ENCODE results near the gene KIF11. TPM values are rescaled to one million over a fixed set of nuclear protein-coding genes. Genes with fewer than 3 reads are reported as not detected.

KIF11 gene
- total and polyA plus RNA-seq, 2 of the 4 experiments (the other 2 are of a cell fraction) = 8.8 to 18.3 TPM

GRCh38 chr10:92562424-92562823, 30.5 kb upstream of the KIF11 start:
- TF ChIP-seq MAFK (IDR thresholded peaks at IDR 0.05; ENCODE audit: low read depth, low read length) = no peak
- TF ChIP-seq POLR2A (IDR thresholded peaks at IDR 0.05; ENCODE audit: low read depth, low read length) = no peak
- no peak for TF ChIP-seq SMC3 (IDR thresholded peaks at IDR 0.05; ENCODE audit: low read depth, low read length)
- TF ChIP-seq CTCF (conservative IDR thresholded peaks at IDR 0.05; ENCODE audit: low read depth, low read length) = no peak
- Histone ChIP-seq H3K36me3 (ENCODE audit: control insufficient read depth, insufficient read depth, low read length) (peaks cover 16% of the 10 kb centered on the region), H3K4me2 (ENCODE audit: low read depth, low read length) (no peak overlapping the region), H4K91ac (ENCODE audit: insufficient read depth, low read depth, low read length) (no peak overlapping the region), H2BK5ac (ENCODE audit: low read depth, low read length, poor library complexity, severe bottlenecking) (no peak overlapping the region), H3K23ac (ENCODE audit: low read depth, low read length) (no peak overlapping the region), H3K4ac (ENCODE audit: low read depth, low read length) (no peak overlapping the region), H2BK120ac (ENCODE audit: low read depth, low read length) (no peak overlapping the region), H3K9me3 (ENCODE audit: control insufficient read depth, insufficient read depth, low read length) (no peaks in the 10 kb centered on the region), H4K8ac (ENCODE audit: low read depth in 2 of 2, low read length in 2 of 2) (no peak overlapping the region), H4K20me1 (ENCODE audit: insufficient read depth, low read length) (peaks cover 10% of the 10 kb centered on the region; the same call in 1 of the 2 replicates), H2AK9ac (replicated peaks; ENCODE audit: low read depth, low read length, poor library complexity) (no peak overlapping the region), H3K4me3 (ENCODE audit: insufficient read depth, low read depth, low read length) (no peak overlapping the region), H2AK5ac (ENCODE audit: low read depth, low read length) (no peak overlapping the region), H3K18ac (ENCODE audit: low read depth, low read length) (no peak overlapping the region), H3K56ac (ENCODE audit: extremely low read depth, insufficient read depth, low read length) (no peak overlapping the region), H3K27ac (ENCODE audit: insufficient read depth, low read length) (no peak overlapping the region), H2AFZ (replicated peaks; ENCODE audit: low read length, poor library complexity) (no peak overlapping the region), H3K9me1 (ENCODE audit: insufficient read depth, low read length) (no peaks in the 10 kb centered on the region; the same call in 1 of the 2 replicates), H2BK15ac (ENCODE audit: low read depth, low read length) (no peak overlapping the region), H3K14ac (replicated peaks; ENCODE audit: low read depth, low read length) (no peak overlapping the region), H4K5ac (ENCODE audit: low read depth, low read length) (no peak overlapping the region), H3K9ac (ENCODE audit: low read depth, low read length) (no peak overlapping the region), H2BK20ac (ENCODE audit: low read depth, low read length) (no peak overlapping the region), H3K4me1 (ENCODE audit: control insufficient read depth, insufficient read depth, low read length) (peaks cover 3% of the 10 kb centered on the region; the same call in 1 of the 2 replicates), H3K27me3 (ENCODE audit: control insufficient read depth, insufficient read depth, low read length) (no peaks in the 10 kb centered on the region), H3K79me1 (ENCODE audit: low read depth in 1 of 2, low read length in 2 of 2) (peaks cover 28 to 51% of the 10 kb centered on the region in 2 experiments)
- in situ Hi-C loops (cut with MboI; ENCODE audit: low sequenced_read_pairs) = no loop called here
- ChIA-PET POLR2A (ENCODE audit: unreplicated experiment) (no interaction called here), CTCF (interaction anchor here (0.7 kb wide), 1 partner anchor 232 kb away, joined by 3 read pairs; no protein-coding TSS in a partner anchor)
- no peak for DNase-seq
- intact Hi-C loops (cut with micrococcal nuclease) = no loop called here
- dilution Hi-C loops (cut with HindIII; ENCODE audit: low sequenced_read_pairs, unreplicated experiment) = no loop called here
- no peak for ATAC-seq (ENCODE audit: low read depth)
- no TSS peak for BruUV-seq (replicated peaks)
